Putamen (tissue), 1 donor: ENCODE data around the gene IMPACT.

Source experiments
- DNase-seq: peaks from one replicate; pipeline ENCODE4 v3.0.0-alpha.2; 2016; ENCODE audit warnings: low spot score

The IMPACT gene

DNA sequence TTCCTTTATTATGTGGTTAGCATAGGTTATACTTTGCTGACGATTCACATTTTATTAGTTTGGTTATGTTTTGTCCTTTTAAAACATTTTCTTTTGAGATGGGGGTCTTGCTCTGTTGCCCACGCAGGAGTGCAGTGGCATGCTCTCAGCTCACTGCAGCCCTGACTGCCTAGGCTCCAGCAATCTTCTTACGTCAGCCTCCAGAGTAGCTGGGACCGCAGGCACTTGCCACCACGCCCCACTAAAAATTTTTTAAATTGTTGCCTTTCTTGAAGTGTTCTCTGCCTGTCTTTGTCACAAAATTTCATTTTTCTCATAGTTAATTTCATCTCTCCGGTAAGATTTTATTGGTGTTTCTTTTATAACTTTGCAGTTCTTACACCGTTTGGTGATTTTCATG is 52.9 kb downstream of the IMPACT start:
- no peak for DNase-seq

DNA sequence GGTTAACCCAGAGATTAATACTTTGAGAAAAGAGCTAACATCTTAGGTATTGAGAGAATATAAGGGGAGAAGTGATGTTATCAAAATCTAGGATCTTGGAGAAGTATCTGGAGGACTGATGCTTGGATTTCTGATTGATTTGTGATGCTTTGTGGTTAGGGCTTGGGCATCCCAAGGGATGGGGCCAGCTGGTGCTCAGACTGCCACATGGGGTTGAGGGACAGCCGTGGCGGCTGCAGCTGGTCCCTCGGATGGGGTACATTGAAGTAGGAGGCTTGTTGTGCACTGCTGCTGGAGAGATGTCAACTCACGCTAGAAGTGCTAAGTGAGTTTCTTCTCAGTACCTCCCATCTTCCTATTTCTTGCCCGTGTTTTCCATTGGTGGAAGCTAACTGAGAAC is 56.4 kb downstream of the IMPACT start:
- DNase-seq = no peak

DNA sequence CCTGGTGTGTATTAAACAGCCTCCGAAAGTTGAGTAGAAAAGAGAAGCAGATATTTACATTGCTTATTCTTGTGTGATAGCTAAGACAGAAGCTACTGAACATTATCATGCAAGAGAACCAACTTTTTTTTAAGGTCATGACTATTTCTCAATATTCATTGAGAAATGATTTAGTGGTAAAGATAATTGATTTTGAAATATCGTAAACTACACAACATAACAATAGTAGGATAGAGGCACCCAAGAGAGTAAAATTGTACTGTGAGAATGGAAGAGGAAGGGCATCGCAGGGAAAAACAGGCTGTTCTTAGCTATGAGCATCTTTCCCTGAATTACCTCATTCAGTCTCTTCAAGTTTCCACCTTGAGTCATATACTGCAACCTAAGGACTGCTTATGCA is 59.2 kb downstream of the IMPACT start:
- no peak for DNase-seq

DNA sequence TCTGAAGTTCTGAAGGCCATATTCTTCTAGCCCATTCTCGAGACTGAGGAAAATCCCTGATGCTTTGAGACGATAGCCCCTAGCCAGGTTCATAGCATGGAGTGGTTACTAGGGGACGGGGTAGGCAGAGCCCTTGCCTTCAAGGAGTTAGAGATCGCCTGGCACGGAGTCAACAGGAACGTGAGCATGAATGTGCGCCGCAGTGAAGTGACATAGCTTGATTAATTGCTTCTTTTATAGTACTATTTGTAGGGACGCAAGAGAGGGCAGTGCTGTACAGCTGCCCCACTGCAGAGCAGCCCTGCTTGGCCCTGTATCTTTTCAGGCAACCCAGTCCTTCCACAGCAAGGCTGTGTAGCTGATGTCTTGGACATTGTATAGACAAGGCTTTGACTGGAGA is 60.2 kb downstream of the IMPACT start:
- DNase-seq = no peak

DNA sequence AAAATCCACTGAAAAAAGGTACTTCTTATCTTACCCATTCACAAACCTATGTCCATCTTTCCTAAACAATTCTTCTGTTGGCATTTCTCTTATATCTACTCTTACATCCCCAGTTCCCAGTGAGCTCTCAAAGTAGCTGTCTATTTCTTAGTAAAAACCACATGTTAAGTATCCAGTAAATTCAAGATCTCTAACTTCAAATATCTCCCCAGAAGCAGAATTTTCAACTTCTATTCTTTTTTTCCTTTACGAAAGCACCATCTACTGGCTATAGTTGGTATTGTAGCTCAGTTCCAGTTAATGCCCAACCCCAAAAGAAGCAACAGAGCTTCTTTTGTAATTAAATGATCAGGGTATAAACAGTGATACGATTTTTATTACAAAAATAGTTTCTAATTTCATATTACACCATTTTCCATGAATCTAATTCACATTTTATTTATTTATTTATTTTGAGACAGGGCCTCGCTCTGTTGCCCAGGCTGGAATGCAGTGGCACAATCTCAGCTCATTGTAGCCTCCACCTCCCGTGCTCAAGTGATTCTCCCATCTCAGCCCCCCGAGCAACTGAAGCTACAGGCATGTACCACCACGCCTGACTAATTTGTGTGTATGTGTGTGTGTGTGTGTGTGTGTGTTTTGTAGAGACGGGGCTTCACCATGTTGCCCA is 62.5 kb downstream of the IMPACT start:
- DNase-seq = peak; percentile 53

DNA sequence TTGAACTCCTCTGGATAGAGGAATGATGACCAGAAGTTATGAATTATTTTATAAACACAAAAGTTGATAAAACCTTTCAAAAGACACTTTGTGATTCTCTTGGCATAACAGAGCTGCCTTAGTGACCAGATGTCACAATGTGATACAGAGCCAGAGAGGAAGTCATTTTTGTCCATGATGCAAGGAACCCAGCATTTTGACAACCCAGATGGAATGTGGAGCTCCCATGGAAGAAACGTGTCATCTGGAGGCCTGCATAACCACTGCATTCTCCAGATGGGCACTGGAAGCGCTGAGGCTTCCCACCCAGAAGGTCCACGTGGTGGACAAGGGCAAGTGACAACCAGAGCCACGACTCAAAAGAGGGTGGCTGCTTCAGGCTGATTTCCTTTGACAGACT is 64.1 kb downstream of the IMPACT start:
- no peak for DNase-seq

DNA sequence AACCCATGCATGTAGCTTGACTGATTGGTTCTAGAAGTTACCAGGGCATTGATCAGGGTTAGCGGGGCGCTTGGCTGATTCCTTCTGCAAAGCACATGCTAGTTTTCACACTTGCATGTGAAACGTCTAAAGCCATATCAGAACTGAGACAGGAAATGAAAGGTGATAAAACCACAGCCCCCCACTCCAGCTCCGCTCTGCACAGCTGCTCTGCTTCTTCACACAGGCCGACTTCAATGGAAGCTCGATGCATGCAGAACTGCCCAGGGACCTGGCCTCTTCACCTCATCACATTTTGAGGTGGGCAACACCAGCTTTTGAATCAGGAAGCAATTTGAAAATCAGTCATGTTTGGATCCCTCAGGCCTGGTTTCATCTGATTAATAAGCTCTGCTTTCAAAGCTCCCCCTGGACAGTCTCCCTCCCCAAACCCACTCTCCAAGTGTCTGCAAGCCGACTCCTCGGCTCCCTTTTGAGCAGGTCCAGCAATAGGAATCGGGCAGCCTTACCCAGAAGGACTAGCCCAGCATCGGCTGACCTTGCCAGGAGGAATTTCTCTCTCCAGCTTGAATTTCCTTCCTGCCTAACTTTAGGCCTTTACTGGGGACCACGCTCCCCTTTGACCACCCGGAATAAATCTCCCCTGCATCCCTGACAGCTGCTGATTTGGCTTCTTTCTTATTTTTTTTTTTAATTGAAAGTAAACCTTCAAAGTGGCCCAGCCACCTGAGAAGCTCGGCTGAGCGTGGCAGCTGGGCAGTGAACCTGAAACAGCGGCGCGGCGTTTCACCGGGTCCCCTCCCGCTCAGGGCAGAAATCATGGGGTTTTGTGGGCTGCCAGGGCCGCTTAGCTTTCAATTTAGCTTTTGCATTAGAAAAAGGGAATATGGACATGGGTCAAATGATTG is 65.7 kb downstream of the IMPACT start:
- DNase-seq = no peak

DNA sequence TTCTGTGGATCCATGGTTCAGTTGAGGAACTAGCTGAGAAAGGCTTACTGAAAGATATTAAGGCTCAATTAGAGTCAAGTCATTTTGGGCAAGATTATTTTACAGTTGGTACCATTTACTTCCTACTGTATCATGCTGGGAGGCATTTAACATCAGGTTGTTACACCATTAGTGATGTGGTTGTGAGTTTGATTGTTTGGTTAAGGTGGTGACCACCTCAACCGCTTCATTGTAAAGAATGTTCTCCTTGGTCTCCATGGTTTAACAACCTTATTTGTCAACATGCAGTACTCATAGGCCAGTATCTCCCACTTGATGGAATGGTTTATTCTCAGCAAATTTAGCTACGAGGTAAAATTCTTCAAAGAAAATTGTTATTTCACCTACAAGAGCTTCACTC is 68.1 kb downstream of the IMPACT start:
- DNase-seq = no peak

DNA sequence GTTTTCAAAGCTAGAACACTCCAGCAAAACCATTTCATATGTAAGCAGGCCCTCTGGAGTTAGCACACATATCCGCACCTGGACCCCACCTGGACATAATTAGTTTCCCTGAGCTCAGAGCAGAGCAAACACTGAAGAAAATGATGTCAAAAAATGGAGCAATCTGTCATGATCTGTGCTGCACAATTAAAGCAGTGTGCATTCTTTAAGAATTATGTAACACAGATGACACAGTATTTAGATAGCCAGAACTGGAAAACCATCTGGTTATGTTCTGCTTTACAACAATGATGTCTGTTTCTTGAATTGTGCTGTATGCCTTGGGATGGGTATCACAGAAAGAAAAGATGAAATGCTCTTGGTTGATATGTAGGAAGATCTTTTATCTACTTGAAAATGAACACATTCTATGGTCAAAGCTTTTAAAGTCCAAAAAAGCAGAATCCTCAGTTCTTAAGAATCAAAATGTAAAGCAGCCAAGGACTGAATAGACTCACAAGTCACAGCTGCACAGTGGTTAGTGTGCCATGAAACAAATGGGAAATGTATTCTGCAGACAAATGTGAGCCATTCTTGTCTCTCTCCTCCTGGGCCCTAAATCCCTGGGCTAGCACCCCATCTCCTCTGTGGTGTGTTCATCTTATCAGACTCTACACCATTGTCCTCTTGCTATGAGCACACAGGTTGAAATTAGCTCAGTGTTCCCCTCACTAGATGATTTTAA is 70.7 kb downstream of the IMPACT start:
- DNase-seq = no peak

DNA sequence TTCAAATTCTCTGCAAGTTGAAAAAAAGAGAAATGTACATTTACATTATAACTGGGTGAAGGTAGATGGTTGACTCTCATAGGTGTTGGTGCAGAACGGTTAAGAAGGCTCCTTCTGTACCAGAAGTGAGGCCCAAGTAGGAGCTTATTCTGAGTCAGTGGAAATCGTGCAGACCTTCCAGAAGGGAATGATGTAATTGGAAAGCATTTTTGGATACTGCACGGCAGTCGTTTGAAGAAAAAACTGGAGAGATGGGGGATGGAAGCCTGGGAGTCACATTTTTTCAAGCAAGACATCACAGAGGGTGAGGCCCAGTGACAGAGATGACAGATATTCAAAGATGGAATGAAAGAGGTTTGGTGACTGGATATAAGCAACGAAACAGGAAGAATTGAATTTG is 73.3 kb downstream of the IMPACT start:
- no peak for DNase-seq

DNA sequence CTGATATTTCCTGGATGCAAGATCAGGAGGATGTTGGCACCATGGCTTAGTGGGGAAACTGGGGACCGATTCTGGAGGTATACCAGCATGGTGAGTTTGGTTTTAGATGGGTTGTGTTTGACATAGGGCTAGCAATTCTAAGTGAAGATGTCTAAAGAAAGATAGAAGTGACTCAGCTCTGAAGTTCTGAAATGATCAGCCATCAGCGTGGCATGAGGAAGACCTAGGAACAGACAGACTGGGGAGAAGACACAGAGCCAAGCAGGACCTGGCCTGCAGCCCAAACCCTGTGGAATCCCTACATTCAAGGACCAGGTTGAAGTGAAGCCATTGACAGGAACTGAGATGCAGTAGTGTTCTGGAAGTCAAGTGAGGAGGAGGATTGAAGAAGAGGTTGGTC is 73.7 kb downstream of the IMPACT start:
- DNase-seq = no peak

DNA sequence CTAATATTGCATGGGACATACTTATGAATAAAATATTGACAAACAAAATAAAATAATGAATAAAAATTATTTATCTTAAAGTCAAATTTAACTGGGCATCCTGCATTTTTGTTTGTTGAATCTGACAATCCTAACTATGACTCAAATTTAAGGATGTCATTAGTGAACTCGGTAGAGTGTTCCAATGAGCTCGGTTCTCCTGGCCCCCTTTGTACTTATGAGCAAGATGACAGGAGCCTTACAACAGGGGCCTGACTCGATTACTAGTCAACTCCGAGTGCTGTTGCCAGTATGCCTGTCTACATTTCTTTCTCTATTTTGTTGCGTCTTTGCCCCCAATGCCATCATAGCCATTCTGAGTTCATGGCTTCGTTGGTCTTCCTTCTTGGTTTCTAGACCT is 74.3 kb downstream of the IMPACT start:
- DNase-seq = no peak

DNA sequence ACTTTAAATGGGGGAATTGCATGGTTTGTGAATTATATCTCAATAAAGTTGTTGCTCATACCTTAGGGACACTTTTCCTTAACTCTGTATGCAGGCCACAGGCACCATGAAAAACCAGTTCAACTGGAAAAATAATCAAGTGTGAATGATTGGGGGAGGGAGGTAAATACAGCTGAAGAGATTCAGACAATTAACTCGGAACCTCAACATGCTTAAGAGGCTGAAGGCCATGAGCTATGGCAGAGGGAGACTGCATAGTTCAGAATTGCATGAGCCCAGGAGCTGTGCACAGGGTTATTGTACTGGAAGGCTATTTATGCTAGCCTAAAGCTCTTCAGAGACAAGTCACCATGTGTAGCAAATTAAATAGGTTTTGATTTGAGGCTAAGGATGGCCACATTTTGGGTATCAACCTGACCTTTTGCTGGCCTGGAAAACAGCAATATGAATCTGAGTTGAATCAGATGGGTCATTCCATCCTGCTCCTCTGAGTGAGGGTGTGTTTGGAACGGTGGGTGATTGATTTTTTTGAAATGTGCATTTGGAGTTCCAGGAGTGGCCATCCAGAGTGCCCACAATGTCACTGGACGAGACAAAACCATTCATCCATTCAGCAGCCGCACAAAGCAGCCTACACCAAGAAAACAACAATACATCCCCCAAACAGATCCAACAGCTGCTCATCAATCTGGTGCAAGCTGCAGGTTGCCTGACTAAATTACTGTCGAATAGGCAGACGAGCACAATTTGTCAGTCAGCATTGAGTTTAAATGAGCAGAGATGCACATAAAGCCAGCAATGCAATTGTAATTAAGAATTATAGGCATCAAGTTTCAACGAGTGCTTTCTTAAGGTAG is 76.4 kb downstream of the IMPACT start:
- no peak for DNase-seq
